PFSK-1 (cell line): ENCODE results near the gene LRMDA.

Experiments used
- FOXP2 ChIP-seq: optimal IDR thresholded peaks from 2 replicates; pipeline ENCODE3; 2011; ENCODE audit warnings: borderline replicate concordance, control low read depth, inconsistent platforms; ENCODE audit not compliant: insufficient read depth; ENCODE audit errors: extremely low read length, extremely low read depth
- POLR2AphosphoS5 ChIP-seq: IDR thresholded peaks from 2 replicates; pipeline ENCODE4 v1.6.1; 2012; ENCODE audit warnings: low read depth, mild to moderate bottlenecking, control low read depth, low read length, moderate library complexity
- REST ChIP-seq, 2 experiments: IDR thresholded peaks; 2 replicates each; pipeline versions ENCODE4 v1.6.1 to v1.8.0; 2011 to 2012; ENCODE audit warnings: low read depth in 2 of 2, low read length in 2 of 2, control low read depth in 1 of 2, inconsistent platforms in 1 of 2, mild to moderate bottlenecking in 1 of 2, moderate library complexity in 1 of 2; ENCODE audit not compliant: insufficient read depth in 1 of 2
- SIN3A ChIP-seq: IDR thresholded peaks from 2 replicates; pipeline ENCODE4 v1.6.1; 2012; ENCODE audit warnings: mild to moderate bottlenecking, low read length, moderate library complexity, borderline replicate concordance; ENCODE audit not compliant: insufficient read depth

- TF ChIP-seq REST (IDR thresholded peaks at IDR 0.05; ENCODE audit: insufficient read depth in 1 of 2, low read depth in 2 of 2, low read length in 2 of 2) (no peak), POLR2AphosphoS5 (no peak), SIN3A (no peak), FOXP2 (no peak)
These were observed 5.9 kb upstream of the LRMDA start for GRCh38 chr10:75425291-75426079.
